GM12874 (cell line): ENCODE data around the gene GGA1.

ENCODE experiments used
- TF ChIP-seq, protein P1 (sequence below): IDR thresholded peaks from 2 replicates; pipeline ENCODE4 v1.5.1; 2011; ENCODE audit warnings: low read depth, mild to moderate bottlenecking, control low read depth, low read length, moderate library complexity; ENCODE audit not compliant: insufficient read depth

GGA1 gene

GRCh38 chr22:37639070-37639760, 30.6 kb downstream of the GGA1 start, which contains the start of gene SH3BP1:
Gene SH3BP1, plus strand, starts transcription at chr22:37639669. Its CDS starts 119 bp downstream, at chr22:37639788.
- TF ChIP-seq, protein P1, sequence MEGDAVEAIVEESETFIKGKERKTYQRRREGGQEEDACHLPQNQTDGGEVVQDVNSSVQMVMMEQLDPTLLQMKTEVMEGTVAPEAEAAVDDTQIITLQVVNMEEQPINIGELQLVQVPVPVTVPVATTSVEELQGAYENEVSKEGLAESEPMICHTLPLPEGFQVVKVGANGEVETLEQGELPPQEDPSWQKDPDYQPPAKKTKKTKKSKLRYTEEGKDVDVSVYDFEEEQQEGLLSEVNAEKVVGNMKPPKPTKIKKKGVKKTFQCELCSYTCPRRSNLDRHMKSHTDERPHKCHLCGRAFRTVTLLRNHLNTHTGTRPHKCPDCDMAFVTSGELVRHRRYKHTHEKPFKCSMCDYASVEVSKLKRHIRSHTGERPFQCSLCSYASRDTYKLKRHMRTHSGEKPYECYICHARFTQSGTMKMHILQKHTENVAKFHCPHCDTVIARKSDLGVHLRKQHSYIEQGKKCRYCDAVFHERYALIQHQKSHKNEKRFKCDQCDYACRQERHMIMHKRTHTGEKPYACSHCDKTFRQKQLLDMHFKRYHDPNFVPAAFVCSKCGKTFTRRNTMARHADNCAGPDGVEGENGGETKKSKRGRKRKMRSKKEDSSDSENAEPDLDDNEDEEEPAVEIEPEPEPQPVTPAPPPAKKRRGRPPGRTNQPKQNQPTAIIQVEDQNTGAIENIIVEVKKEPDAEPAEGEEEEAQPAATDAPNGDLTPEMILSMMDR, result no peak

DNA sequence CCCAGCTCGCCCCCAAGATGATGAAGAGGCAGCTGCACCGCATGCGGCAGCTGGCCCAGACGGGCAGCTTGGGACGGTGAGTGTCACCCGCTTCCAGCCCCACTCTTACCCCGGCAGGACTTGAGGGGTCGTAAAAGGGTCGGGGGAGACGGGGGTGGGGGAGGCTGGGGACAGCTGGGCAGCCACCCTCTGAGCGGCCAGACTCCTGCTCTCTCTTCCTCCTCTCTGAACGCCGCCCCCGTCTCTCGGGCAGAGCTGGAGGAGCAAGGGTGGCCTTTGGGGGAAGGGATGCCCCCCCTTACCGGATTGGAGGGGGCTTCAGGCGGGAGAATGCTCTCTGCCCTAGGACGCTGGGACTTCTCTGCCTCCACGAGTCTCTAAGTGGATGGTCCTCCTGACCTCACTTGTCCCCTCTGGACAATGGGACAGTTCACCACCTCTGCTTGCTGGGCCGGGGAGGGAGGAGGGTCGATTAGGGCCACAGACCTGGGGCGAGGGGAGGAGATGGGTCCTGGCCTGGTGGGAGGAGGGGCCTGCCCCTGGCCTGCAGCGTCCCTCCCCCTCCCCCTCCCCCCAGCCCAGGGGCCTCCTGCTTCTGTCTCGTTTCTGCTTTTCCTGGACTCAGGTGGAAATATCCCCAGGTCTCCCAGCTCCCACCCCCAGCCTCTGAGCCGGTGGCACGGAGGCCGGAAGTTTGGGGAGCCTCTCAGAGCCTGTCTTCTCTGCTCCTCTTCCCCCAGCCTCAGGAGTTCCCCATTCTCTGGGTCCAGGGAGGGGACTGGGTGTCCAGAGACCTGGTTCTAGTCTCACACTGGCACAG, 31.3 kb downstream of the GGA1 start:
- TF ChIP-seq, protein P1, result no peak

- TF ChIP-seq, protein P1, result no peak
Measured at GRCh38 chr22:37640591-37641560, 32.2 kb downstream of the GGA1 start.

DNA sequence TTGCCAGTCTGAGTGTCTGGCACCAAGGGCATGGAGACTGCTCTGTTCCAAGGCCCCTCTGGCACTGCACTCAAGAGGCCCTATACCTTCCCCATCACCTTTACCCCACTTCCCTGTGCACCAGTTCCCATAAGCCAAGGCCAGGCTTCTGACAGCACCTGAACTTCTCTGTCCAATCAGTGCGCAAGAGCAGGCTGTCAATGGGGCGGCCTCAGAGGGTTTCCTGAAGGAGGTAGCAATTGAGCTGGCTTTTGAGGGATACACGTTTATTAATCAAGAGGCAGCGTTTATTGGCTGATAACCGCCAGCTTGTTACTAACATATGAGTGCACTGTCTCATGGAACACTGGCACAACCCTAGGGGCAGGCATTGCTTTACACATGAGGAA, 32.9 kb downstream of the GGA1 start:
- TF ChIP-seq, protein P1, result no peak

- TF ChIP-seq, protein P1, result peak; percentile 90
Measured at GRCh38 chr22:37643225-37643847, 34.7 kb downstream of the GGA1 start.

- TF ChIP-seq, protein P1, result no peak
Measured at GRCh38 chr22:37647317-37647716, 38.7 kb downstream of the GGA1 start.
